Esophagus squamous epithelium (tissue), 5 donors: ENCODE measurements around the gene KMT5B. TPM values are rescaled to one million over a fixed set of nuclear protein-coding genes. Genes with fewer than 3 reads are reported as not detected.

Source experiments
- DNase-seq: peaks from one replicate; lab custom pipeline; 2025; lab: John Stamatoyannopoulos, UW
- H3K27ac ChIP-seq, 4 donors: fragments of 200-600 bp; sonication (generic); one replicate each; pipeline ENCODE4 v1.5.1; 2016 to 2019; ENCODE audit warnings: mild to moderate bottlenecking in 1 of 4
- H3K27me3 ChIP-seq, 4 donors: fragments of 200-600 bp; sonication (generic); 1 replicate in 3 of 4; 2 replicates in 1 of 4; pipeline versions ENCODE4 v1.5.1 to v1.6.0; 2017 to 2021; ENCODE audit warnings: antibody characterized with exemption in 1 of 4
- H3K36me3 ChIP-seq, 3 donors: fragments of 200-600 bp; sonication (generic); one replicate each; pipeline ENCODE4 v1.5.1; 2016 to 2019
- H3K4me1 ChIP-seq, 3 donors: fragments of 200-600 bp; sonication (generic); one replicate each; pipeline ENCODE4 v1.5.1; 2017 to 2019
- H3K4me3 ChIP-seq, 4 donors: fragments of 200-600 bp; sonication (generic); 1 replicate in 3 of 4; 2 replicates in 1 of 4; pipeline ENCODE4 v1.5.1; 2016 to 2019; ENCODE audit warnings: mild to moderate bottlenecking in 2 of 4, moderate library complexity in 1 of 4
- H3K9me3 ChIP-seq, 3 donors: fragments of 200-600 bp; sonication (generic); one replicate each; pipeline ENCODE4 v1.5.1; 2016 to 2019
- CTCF ChIP-seq, 6 experiments: fragments of 450-650 bp in 4 of 6; fragments of 200-600 bp in 2 of 6; sonication (generic) in 2 of 6; IDR thresholded peaks; one replicate each; pipeline ENCODE4 v1.5.1; 2016 to 2019; ENCODE audit warnings: antibody characterized with exemption in 6 of 6, mild to moderate bottlenecking in 4 of 6, moderate library complexity in 4 of 6
- POLR2A ChIP-seq, 4 donors: fragments of 450-650 bp; IDR thresholded peaks; one replicate each; pipeline ENCODE4 v1.6.1; 2017; ENCODE audit warnings: antibody characterized with exemption in 4 of 4, mild to moderate bottlenecking in 4 of 4, moderate library complexity in 3 of 4
- WGBS, 2 donors: methylation state at CpG; one replicate each; pipeline ENCODE4 v1.1.5; 2018; 5-methylcytosine and 5-hydroxymethylcytosine counted together
- intact Hi-C: fragments of 100-400 bp; cut with DNase I; formaldehyde crosslinking; loops from one replicate; pipeline ENCODE4 v1.15.0; 2022
- total RNA-seq, 4 donors: library from RNA; depleted of rRNA; stranded (reverse); fragments of >200 nt; gene quantifications; one replicate each; pipeline ENCODE4 v1.1.0, GENCODE V29; 2016
- donor health status: DM: yes; HTN: yes; CAD: no.

Gene KMT5B
- total RNA-seq, 4 donors from 2014 or later = 18.4 to 37.6 (median 21.9) TPM

DNA sequence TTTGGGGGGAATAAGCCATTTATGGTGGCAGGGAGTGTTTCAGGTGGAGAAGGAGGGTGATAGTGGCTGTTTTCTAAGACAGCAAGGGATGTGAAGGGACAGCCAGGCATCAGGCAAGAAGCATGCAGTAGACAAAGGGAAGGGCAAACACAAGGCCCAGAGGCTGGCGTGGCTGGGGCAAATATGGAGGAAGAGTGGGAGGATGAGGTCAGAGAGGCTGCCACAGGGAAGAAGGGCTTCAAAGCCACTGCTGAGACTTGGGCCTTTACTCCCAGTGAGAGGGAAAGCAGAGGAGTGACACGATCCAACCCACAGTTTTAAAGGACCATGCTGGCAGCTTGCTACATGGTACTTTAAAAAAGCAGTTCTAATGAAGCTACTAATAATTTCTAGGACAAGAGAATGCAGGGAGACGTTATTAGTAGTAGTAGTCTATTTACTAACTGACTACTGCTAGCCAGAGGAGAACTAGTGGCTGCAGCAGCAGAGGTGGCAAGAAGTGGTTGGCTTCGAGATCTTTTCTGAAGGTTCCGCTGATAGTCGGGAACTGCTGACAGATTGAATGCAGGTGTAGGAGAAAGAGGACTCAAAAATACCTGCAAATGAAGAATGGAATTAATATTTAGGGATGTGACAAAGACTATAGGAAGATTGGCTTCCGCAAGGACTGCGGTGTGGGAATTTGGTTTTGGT, 13.7 kb downstream of the KMT5B start:
- no peaks in the 10 kb centered on the region for H3K9me3 ChIP-seq
- H3K36me3 ChIP-seq = no peaks in the 10 kb centered on the region
- H3K27me3 ChIP-seq = no peaks in the 10 kb centered on the region
- no peak overlapping the region for H3K27ac ChIP-seq
- DNase-seq = no peak
- TF ChIP-seq POLR2A (IDR thresholded peaks at IDR 0.05) (no peak), CTCF (IDR thresholded peaks at IDR 0.05) (no peak)
- intact Hi-C loops = no loop called here
- H3K4me3 ChIP-seq = no peak overlapping the region
- H3K4me1 ChIP-seq = peaks cover 15 to 76% (median 25%) of the 10 kb centered on the region in 3 donors
- 86 to 88% methylated on average over 8 of the region's 8 CpGs for WGBS, 2 donors

- Histone ChIP-seq H3K4me3 (no peak overlapping the region), H3K4me1 (peaks cover 0 to 65% (median 5%) of the 10 kb centered on the region in 3 donors), H3K27me3 (no peaks in the 10 kb centered on the region), H3K36me3 (no peaks in the 10 kb centered on the region), H3K27ac (no peak overlapping the region), H3K9me3 (no peaks in the 10 kb centered on the region)
- TF ChIP-seq CTCF (IDR thresholded peaks at IDR 0.05) = no peak
- no peak for TF ChIP-seq POLR2A (IDR thresholded peaks at IDR 0.05)
- intact Hi-C loops = no loop called here
- DNase-seq = no peak
Observed at GRCh38 chr11:68196219-68196618, 16.9 kb downstream of the KMT5B start.

DNA sequence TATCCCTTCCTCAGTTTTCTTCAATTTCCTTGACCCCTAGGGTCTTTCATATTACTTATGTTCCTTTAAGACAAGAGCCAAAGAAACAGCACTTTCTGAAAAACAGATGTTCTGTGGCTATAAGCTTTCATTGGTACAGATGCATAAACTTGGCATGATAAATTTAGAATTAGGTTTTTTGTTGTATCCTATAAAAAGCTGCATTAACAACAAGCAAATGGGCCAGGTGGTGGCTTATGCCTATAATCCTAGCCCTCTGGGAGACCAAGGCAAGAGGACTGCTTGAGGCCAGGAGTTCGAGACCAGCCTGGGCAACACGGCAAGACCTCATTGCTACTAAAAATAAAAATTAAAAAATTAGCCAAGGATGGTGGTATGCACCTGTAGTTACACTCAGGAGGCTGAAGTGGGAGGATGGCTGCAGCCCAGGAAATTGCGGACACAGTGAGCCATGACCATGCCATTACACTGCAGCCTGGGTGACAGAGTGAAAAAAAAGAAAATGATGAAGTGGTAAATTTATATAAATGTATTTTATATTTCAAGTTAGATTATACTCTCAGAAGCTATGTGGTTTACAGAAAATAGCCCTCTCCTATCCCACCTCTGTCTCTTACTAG, 18.3 kb downstream of the KMT5B start:
- H3K27ac ChIP-seq = no peak overlapping the region
- WGBS, 2 donors = 94 to 97% methylated on average over 3 of the region's 3 CpGs
- TF ChIP-seq CTCF (IDR thresholded peaks at IDR 0.05) (no peak), POLR2A (IDR thresholded peaks at IDR 0.05) (no peak)
- H3K4me1 ChIP-seq = peaks cover 0 to 56% (median 0%) of the 10 kb centered on the region in 3 donors
- no peak for DNase-seq
- intact Hi-C loops = no loop called here
- H3K27me3 ChIP-seq = no peaks in the 10 kb centered on the region
- H3K9me3 ChIP-seq = no peaks in the 10 kb centered on the region
- H3K4me3 ChIP-seq = no peak overlapping the region
- no peaks in the 10 kb centered on the region for H3K36me3 ChIP-seq

DNA sequence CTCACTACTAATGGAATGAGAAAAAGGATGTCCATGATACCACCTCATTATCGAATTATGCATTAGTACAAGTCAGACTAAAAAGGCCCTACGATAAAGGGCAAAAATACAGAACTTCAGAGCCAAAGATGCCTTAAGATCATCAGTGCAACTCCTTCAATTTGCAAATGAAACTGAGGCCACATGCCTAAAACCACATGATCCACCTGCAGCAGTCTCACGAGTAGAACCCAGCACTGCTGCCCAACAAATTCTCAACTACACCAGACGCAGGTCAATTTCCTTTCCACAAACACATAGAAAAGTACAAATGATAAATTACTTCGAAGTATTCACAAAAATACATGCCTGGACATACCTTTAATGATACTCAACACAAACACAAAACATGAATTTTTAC, 20.1 kb downstream of the KMT5B start:
- DNase-seq = no peak
- no peaks in the 10 kb centered on the region for H3K27me3 ChIP-seq
- H3K9me3 ChIP-seq = no peaks in the 10 kb centered on the region
- no peak overlapping the region for H3K4me3 ChIP-seq
- intact Hi-C loops = no loop called here
- H3K4me1 ChIP-seq = peaks cover 0 to 39% (median 0%) of the 10 kb centered on the region in 3 donors
- no peak overlapping the region for H3K27ac ChIP-seq
- H3K36me3 ChIP-seq = peaks cover 0 to 9% (median 0%) of the 10 kb centered on the region in 3 donors
- TF ChIP-seq POLR2A (IDR thresholded peaks at IDR 0.05) (no peak), CTCF (IDR thresholded peaks at IDR 0.05) (no peak)
- whole genome bisulfite sequencing, 2 donors = 63 to 73% methylated on average over 5 of the region's 5 CpGs
